ENCODE measurements around the gene KANSL1.

DNA sequence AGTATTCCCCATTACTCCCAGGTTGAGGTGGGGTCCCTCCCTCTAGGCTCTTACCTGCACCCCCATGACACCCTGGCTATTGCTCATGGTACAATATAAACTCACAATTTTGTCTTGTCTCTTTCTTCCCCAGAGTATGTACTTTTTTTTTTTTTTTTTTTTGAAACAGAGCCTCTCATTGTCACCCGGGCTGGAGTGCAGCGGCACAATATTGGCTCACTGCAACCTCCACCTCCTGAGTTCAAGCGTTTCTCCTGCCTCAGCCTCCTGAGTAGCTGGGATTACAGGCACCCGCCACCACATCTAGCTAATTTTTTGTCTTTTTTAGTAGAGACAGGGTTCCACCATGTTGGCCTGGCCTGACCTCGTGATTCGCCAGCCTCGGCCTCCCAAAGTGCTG lies 8.5 kb downstream of the KANSL1 start:
- TF ChIP-seq CTCF (conservative IDR thresholded peaks at IDR 0.05), result no peak
- TF ChIP-seq EZH2 (IDR thresholded peaks at IDR 0.05; ENCODE audit: low read depth), result no peak

All from PC-9 (cell line).